GM18519 (cell line): ENCODE results near the gene FAM171A1.

ENCODE experiments used
- ATAC-seq: cut with Tn5 transposase; IDR thresholded peaks from one replicate; pipeline ENCODE4 v1.9.1; 2021; ENCODE audit warnings: mild to moderate bottlenecking, moderate library complexity; ENCODE audit not compliant: unreplicated experiment, low FRiP score

The FAM171A1 gene

GRCh38 chr10:15253951-15254807 lies 116.9 kb downstream of the FAM171A1 start:
- ATAC-seq = no peak

GRCh38 chr10:15252396-15252795 lies 118.7 kb downstream of the FAM171A1 start:
- ATAC-seq = no peak

GRCh38 chr10:15251791-15252380 lies 119.2 kb downstream of the FAM171A1 start:
- no peak for ATAC-seq

- no peak for ATAC-seq
Measured at GRCh38 chr10:15245530-15245929, 125.6 kb downstream of the FAM171A1 start.

GRCh38 chr10:15244635-15245197 lies 126.4 kb downstream of the FAM171A1 start:
- ATAC-seq = no peak

GRCh38 chr10:15242261-15242840 lies 128.7 kb downstream of the FAM171A1 start:
- ATAC-seq = no peak

GRCh38 chr10:15241306-15241705 lies 129.8 kb downstream of the FAM171A1 start:
- ATAC-seq = no peak

GRCh38 chr10:15238555-15239335 lies 132.3 kb downstream of the FAM171A1 start:
- ATAC-seq = no peak

GRCh38 chr10:15237351-15237750 lies 133.7 kb downstream of the FAM171A1 start:
- no peak for ATAC-seq

- no peak for ATAC-seq
Measured at GRCh38 chr10:15236340-15236739, 134.7 kb downstream of the FAM171A1 start.

- ATAC-seq = no peak
Measured at GRCh38 chr10:15232279-15232678, 138.8 kb downstream of the FAM171A1 start.

- no peak for ATAC-seq
Measured at GRCh38 chr10:15231426-15231825, 139.7 kb downstream of the FAM171A1 start.

- no peak for ATAC-seq
Measured at GRCh38 chr10:15230257-15230656, 140.8 kb downstream of the FAM171A1 start.

GRCh38 chr10:15229268-15229667 lies 141.8 kb downstream of the FAM171A1 start:
- ATAC-seq = no peak

- ATAC-seq = no peak
Measured at GRCh38 chr10:15228426-15228825, 142.7 kb downstream of the FAM171A1 start.

- ATAC-seq = no peak
Measured at GRCh38 chr10:15227611-15228372, 143.3 kb downstream of the FAM171A1 start.

GRCh38 chr10:15225511-15225910 lies 145.6 kb downstream of the FAM171A1 start:
- ATAC-seq = no peak

- no peak for ATAC-seq
Measured at GRCh38 chr10:15224948-15225347, 146.1 kb downstream of the FAM171A1 start.

GRCh38 chr10:15223174-15223573 lies 147.9 kb downstream of the FAM171A1 start:
- ATAC-seq = no peak

GRCh38 chr10:15222511-15222910 lies 148.6 kb downstream of the FAM171A1 start:
- ATAC-seq = no peak
